ENCODE data around the gene SCUBE3. TPM values are rescaled to one million over a fixed set of nuclear protein-coding genes. Genes with fewer than 3 reads are reported as not detected.

The SCUBE3 gene
- total and polyA plus RNA-seq, 4 experiments from 2014 or later = 0.03 to 0.08 TPM; not detected in 2

DNA sequence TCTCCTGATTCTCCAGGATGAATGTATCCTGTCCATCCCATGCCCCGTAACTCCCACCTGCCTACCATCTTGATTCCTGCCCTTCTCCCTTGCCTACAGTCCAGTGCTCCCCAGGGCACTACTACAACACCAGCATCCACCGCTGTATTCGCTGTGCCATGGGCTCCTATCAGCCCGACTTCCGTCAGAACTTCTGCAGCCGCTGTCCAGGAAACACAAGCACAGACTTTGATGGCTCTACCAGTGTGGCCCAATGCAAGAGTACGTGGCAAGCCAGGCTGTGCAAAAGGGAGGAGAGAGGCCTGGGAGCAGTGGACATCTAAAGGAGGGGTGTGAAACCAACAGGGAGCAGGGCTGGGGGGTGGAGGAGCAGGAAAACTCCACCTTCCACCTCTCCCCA lies 30.8 kb downstream of the SCUBE3 start:
- peak overlapping the region in 2 of 7 donors; percentile 51 to 82 for H3K27ac Mint-ChIP-seq
- intact Hi-C loops (cut with micrococcal nuclease) = no loop called here

DNA sequence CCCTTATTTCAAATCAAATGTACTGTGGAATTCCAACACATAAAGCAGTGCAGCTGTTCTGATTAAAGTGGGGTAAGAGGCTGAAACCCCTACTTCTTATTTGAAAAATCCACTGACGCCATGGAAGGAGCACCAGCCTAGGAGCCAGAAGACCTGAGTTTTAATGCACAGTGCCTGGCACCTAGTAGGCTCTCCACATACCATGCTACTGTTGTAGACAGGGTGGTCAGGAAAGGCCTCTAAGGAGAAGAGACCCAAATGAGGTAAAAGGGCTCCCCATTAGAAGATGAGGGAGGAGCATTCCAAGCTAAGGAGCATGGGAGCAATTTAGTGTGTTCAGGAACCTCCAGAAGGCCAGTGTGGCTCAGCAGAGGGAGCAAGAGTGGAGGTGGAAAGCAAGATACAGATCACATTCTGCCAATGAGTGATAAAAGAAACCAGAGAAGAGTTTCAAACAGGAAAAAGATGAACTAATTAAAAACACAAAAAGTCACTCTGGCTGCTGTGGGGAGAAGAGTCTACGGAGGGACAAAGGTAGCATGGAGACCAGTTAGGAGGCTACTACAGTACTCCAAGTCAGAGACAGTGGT lies 34.0 kb downstream of the SCUBE3 start:
- H3K4me1 ChIP-seq (ENCODE audit: insufficient read depth, low read length) = no peaks in the 10 kb centered on the region
- H3K9me3 Mint-ChIP-seq = no peaks in the 10 kb centered on the region
- ChIA-PET CTCF (ENCODE audit: partially characterized antibody) (interaction anchor here (2.0 kb wide), 1 partner anchor 7 kb away, joined by 6 read pairs; no protein-coding TSS in a partner anchor), POLR2A (ENCODE audit: partially characterized antibody) (interaction anchor here (2.4 kb wide), 1 partner anchor 11 kb away, joined by 9 read pairs; the partner anchor contains the start of gene ZNF76)
- DNase-seq = no peak
- no peaks in the 10 kb centered on the region for H3K9me3 ChIP-seq (ENCODE audit: control insufficient read depth in 1 of 2, low read length in 2 of 2)
- H3K27ac Mint-ChIP-seq = peak overlapping the region in 4 of 7 donors; percentile 24 to 75 (median 50)
- peaks cover 0 to 12% (median 10%) of the 10 kb centered on the region in 4 donors for H3K4me1 Mint-ChIP-seq
- no peaks in the 10 kb centered on the region for H3K27me3 ChIP-seq (ENCODE audit: insufficient read depth, low read length)
- H3K27me3 Mint-ChIP-seq = no peaks in the 10 kb centered on the region
- no peak overlapping the region for H3K27ac ChIP-seq (ENCODE audit: low read depth, low read length)
- H3K36me3 Mint-ChIP-seq = peaks cover 5 to 23% of the 10 kb centered on the region in 2 donors
- H3K4me3 ChIP-seq (ENCODE audit: low read length in 2 of 2) = no peak overlapping the region
- intact Hi-C loops (cut with micrococcal nuclease) = no loop called here
- no peak overlapping the region for H3K4me3 Mint-ChIP-seq
- H3K36me3 ChIP-seq (ENCODE audit: insufficient read depth, low read length) = no peaks in the 10 kb centered on the region

More for the DNA sequence above, 30.8 kb downstream of the SCUBE3 start:
- ChIA-PET CTCF (ENCODE audit: partially characterized antibody) (no interaction called here), POLR2A (ENCODE audit: partially characterized antibody) (no interaction called here)
- no peak overlapping the region for H3K27ac ChIP-seq (ENCODE audit: low read depth, low read length)
- no peaks in the 10 kb centered on the region for H3K4me1 ChIP-seq (ENCODE audit: insufficient read depth, low read length)
- no peak overlapping the region for H3K4me3 ChIP-seq (ENCODE audit: low read length in 2 of 2)
- Mint-ChIP-seq H3K36me3 (peaks cover 7 to 19% of the 10 kb centered on the region in 2 donors), H3K4me3 (no peak overlapping the region), H3K9me3 (no peaks in the 10 kb centered on the region), H3K4me1 (peaks cover 4 to 13% (median 11%) of the 10 kb centered on the region in 4 donors), H3K27me3 (no peaks in the 10 kb centered on the region)
- no peaks in the 10 kb centered on the region for H3K36me3 ChIP-seq (ENCODE audit: insufficient read depth, low read length)
- H3K27me3 ChIP-seq (ENCODE audit: insufficient read depth, low read length) = no peaks in the 10 kb centered on the region
- no peaks in the 10 kb centered on the region for H3K9me3 ChIP-seq (ENCODE audit: control insufficient read depth in 1 of 2, low read length in 2 of 2)
- no peak for DNase-seq

GRCh38 chr6:35248300-35248699 lies 34.5 kb downstream of the SCUBE3 start:
- Histone ChIP-seq H3K4me3 (ENCODE audit: low read length in 2 of 2) (no peak overlapping the region), H3K36me3 (ENCODE audit: insufficient read depth, low read length) (no peaks in the 10 kb centered on the region), H3K27me3 (ENCODE audit: insufficient read depth, low read length) (no peaks in the 10 kb centered on the region), H3K27ac (ENCODE audit: low read depth, low read length) (no peak overlapping the region), H3K4me1 (ENCODE audit: insufficient read depth, low read length) (no peaks in the 10 kb centered on the region), H3K9me3 (ENCODE audit: control insufficient read depth in 1 of 2, low read length in 2 of 2) (no peaks in the 10 kb centered on the region)
- intact Hi-C loops (cut with micrococcal nuclease) = no loop called here
- DNase-seq = no peak
- H3K9me3 Mint-ChIP-seq = no peaks in the 10 kb centered on the region
- H3K27ac Mint-ChIP-seq = peak overlapping the region in 3 of 7 donors; percentile 5 to 75 (median 48)
- ChIA-PET POLR2A (ENCODE audit: partially characterized antibody) (no interaction called here), CTCF (ENCODE audit: partially characterized antibody) (interaction anchor here (2.0 kb wide), 1 partner anchor 8 kb away, joined by 6 read pairs; no protein-coding TSS in a partner anchor)
- peaks cover 0 to 12% (median 10%) of the 10 kb centered on the region in 4 donors for H3K4me1 Mint-ChIP-seq
- H3K27me3 Mint-ChIP-seq = no peaks in the 10 kb centered on the region
- H3K4me3 Mint-ChIP-seq = no peak overlapping the region
- H3K36me3 Mint-ChIP-seq = peaks cover 5 to 23% of the 10 kb centered on the region in 2 donors

- intact Hi-C loops (cut with micrococcal nuclease) = no loop called here
- peaks cover 5 to 23% of the 10 kb centered on the region in 2 donors for H3K36me3 Mint-ChIP-seq
- CTCF ChIA-PET (ENCODE audit: partially characterized antibody) = interaction anchor here (2.0 kb wide), 1 partner anchor 9 kb away, joined by 6 read pairs; no protein-coding TSS in a partner anchor
- H3K4me3 Mint-ChIP-seq = no peak overlapping the region
- Histone ChIP-seq H3K36me3 (ENCODE audit: insufficient read depth, low read length) (no peaks in the 10 kb centered on the region), H3K9me3 (ENCODE audit: control insufficient read depth in 1 of 2, low read length in 2 of 2) (no peaks in the 10 kb centered on the region), H3K4me3 (ENCODE audit: low read length in 2 of 2) (no peak overlapping the region), H3K27ac (ENCODE audit: low read depth, low read length) (no peak overlapping the region), H3K27me3 (ENCODE audit: insufficient read depth, low read length) (no peaks in the 10 kb centered on the region), H3K4me1 (ENCODE audit: insufficient read depth, low read length) (no peaks in the 10 kb centered on the region)
- DNase-seq = no peak
- H3K27ac Mint-ChIP-seq = peak overlapping the region in 4 of 7 donors; percentile 38 to 52 (median 44)
- H3K4me1 Mint-ChIP-seq = peaks cover 0 to 14% (median 10%) of the 10 kb centered on the region in 4 donors
- H3K27me3 Mint-ChIP-seq = no peaks in the 10 kb centered on the region
- no peaks in the 10 kb centered on the region for H3K9me3 Mint-ChIP-seq
- POLR2A ChIA-PET (ENCODE audit: partially characterized antibody) = no interaction called here
Observed at GRCh38 chr6:35248965-35249364, 35.2 kb downstream of the SCUBE3 start.

DNA sequence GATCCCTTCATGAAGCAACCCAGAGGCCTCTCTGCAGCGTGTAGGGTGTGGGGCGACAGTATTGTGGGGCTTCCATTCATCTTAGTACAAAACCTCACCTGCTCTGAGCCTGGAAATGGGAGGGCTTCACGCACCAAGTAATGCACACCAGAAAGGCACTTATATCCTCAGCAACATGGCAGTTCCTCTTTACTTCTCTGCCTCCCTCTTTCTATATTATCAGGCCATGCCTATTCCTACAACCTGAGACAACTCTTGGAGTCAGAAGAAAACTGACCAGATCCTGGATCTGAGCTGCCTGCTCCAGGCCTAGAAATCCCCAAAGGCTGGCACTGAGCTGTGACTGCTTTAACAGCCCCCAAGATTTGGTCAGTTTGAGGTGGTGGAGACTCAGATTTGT lies 38.2 kb downstream of the SCUBE3 start:
- Histone ChIP-seq H3K4me3 (ENCODE audit: low read length in 2 of 2) (no peak overlapping the region), H3K4me1 (ENCODE audit: insufficient read depth, low read length) (no peaks in the 10 kb centered on the region), H3K9me3 (ENCODE audit: control insufficient read depth in 1 of 2, low read length in 2 of 2) (no peaks in the 10 kb centered on the region), H3K36me3 (ENCODE audit: insufficient read depth, low read length) (no peaks in the 10 kb centered on the region), H3K27ac (ENCODE audit: low read depth, low read length) (no peak overlapping the region), H3K27me3 (ENCODE audit: insufficient read depth, low read length) (no peaks in the 10 kb centered on the region)
- Mint-ChIP-seq H3K4me1 (peaks cover 0 to 13% (median 8%) of the 10 kb centered on the region in 4 donors), H3K36me3 (peaks cover 0 to 4% of the 10 kb centered on the region in 2 donors), H3K4me3 (no peak overlapping the region), H3K27ac (no peak overlapping the region), H3K9me3 (no peaks in the 10 kb centered on the region), H3K27me3 (no peaks in the 10 kb centered on the region)
- ChIA-PET CTCF (ENCODE audit: partially characterized antibody) (interaction anchor here (2.1 kb wide), 1 partner anchor 11 kb away, joined by 4 read pairs; no protein-coding TSS in a partner anchor), POLR2A (ENCODE audit: partially characterized antibody) (no interaction called here)
- intact Hi-C loops (cut with micrococcal nuclease) = loop anchor here (10.0 kb wide), 1 partner anchor 367 kb away; the partner anchor contains the start of genes ANKS1A and TAF11
- no peak for DNase-seq

GRCh38 chr6:35253249-35253648 lies 39.5 kb downstream of the SCUBE3 start:
- Mint-ChIP-seq H3K36me3 (peaks cover 0 to 4% of the 10 kb centered on the region in 2 donors), H3K9me3 (no peaks in the 10 kb centered on the region), H3K27ac (peak overlapping the region in 1 of 7 donors; percentile 19), H3K27me3 (no peaks in the 10 kb centered on the region), H3K4me3 (no peak overlapping the region), H3K4me1 (peaks cover under 1 to 12% (median 5%) of the 10 kb centered on the region in 4 donors)
- CTCF ChIA-PET (ENCODE audit: partially characterized antibody) = interaction anchor here (2.1 kb wide), 1 partner anchor 13 kb away, joined by 4 read pairs; no protein-coding TSS in a partner anchor
- no peak for DNase-seq
- Histone ChIP-seq H3K27ac (ENCODE audit: low read depth, low read length) (no peak overlapping the region), H3K27me3 (ENCODE audit: insufficient read depth, low read length) (no peaks in the 10 kb centered on the region), H3K4me3 (ENCODE audit: low read length in 2 of 2) (no peak overlapping the region), H3K36me3 (ENCODE audit: insufficient read depth, low read length) (no peaks in the 10 kb centered on the region), H3K9me3 (ENCODE audit: control insufficient read depth in 1 of 2, low read length in 2 of 2) (no peaks in the 10 kb centered on the region), H3K4me1 (ENCODE audit: insufficient read depth, low read length) (peaks cover 5% of the 10 kb centered on the region)
- intact Hi-C loops (cut with micrococcal nuclease) = loop anchor here (10.0 kb wide), 1 partner anchor 368 kb away; the partner anchor contains the start of genes ANKS1A and TAF11
- POLR2A ChIA-PET (ENCODE audit: partially characterized antibody) = no interaction called here

GRCh38 chr6:35258336-35258735 lies 44.6 kb downstream of the SCUBE3 start:
- intact Hi-C loops (cut with micrococcal nuclease) = loop anchor here (10.0 kb wide), 1 partner anchor 374 kb away; the partner anchor contains the start of genes ANKS1A and TAF11
- Mint-ChIP-seq H3K4me3 (peak overlapping the region; percentile 93 to 100 (median 98)), H3K27me3 (no peaks in the 10 kb centered on the region), H3K27ac (peak overlapping the region; percentile 94 to 100 (median 99)), H3K36me3 (peaks cover 0 to 12% of the 10 kb centered on the region in 2 donors), H3K9me3 (peaks cover 0 to 2% (median 0%) of the 10 kb centered on the region in 8 donors), H3K4me1 (peaks cover 31 to 47% (median 42%) of the 10 kb centered on the region in 4 donors)
- Histone ChIP-seq H3K4me3 (ENCODE audit: low read length in 2 of 2) (peak overlapping the region; percentile 76 to 94), H3K27me3 (ENCODE audit: insufficient read depth, low read length) (no peaks in the 10 kb centered on the region), H3K4me1 (ENCODE audit: insufficient read depth, low read length) (peaks cover 46% of the 10 kb centered on the region), H3K27ac (ENCODE audit: low read depth, low read length) (peak overlapping the region; percentile 92), H3K9me3 (ENCODE audit: control insufficient read depth in 1 of 2, low read length in 2 of 2) (no peaks in the 10 kb centered on the region), H3K36me3 (ENCODE audit: insufficient read depth, low read length) (no peaks in the 10 kb centered on the region)
- POLR2A ChIA-PET (ENCODE audit: partially characterized antibody) = interaction anchor here (1.1 to 1.9 kb wide), 8 partner anchors 8 to 210 kb away, joined by 3 to 13 read pairs (median 6); partner anchors contain the start of gene RPL10A
- DNase-seq = peak in 1 of 5 donors; percentile 5
- CTCF ChIA-PET (ENCODE audit: partially characterized antibody) = interaction anchor here (0.9 to 3.6 kb wide), 4 partner anchors 10 to 210 kb away, joined by 3 to 29 read pairs (median 5); partner anchors contain the start of gene RPL10A
